Hippocampal formation (tissue), 2 donors: ENCODE data around the gene PBOV1.

Experiments used
- DNase-seq, 2 donors: peaks; one replicate each; lab custom pipeline; 2025; lab: John Stamatoyannopoulos, UW

PBOV1 gene

DNA sequence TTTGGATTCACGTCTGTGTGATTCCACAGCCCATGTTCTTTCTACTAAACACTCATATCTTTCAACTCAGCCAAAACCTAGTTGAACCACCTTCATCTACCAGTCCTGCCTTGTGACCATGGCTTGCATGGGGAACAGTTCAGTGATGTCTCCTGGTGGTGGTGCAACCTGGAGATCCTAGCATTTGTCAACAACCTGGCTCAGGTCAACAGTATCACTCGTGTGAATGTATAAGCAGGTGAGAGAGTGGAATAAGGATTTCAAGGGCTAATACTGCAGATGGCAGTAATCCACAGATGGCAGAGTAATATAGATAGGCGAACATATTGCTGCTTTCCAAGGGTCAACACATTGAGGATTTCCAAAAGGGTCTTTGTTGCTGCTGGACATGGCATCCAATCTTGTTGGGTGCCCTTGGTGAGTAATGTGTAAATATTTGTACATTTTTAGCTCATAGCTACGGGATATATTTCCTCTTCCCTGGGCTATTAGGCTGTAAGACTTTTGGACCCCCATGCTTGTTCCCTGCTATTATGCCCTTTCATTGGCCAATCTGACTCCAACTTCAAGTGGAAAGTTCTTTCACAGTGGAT lies 13.4 kb downstream of the PBOV1 start:
- no peak for DNase-seq

DNA sequence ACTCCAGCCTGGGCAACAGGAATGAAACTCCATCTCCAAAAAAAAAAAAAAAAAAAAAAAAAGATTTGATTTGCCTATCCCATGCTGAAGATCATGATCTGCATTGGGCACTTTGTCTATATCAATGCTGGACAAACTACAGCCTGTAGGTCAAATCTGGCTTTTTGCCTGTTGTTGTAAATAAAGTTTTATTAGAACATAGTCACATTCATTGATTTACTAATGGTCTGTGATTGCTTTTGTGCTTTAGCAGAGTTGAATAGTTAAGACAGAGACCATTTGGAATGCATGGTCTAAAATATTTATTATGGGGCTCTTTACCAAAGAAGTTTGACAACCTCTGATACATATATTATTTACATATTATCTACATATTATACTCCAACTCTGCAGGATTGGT lies 14.0 kb downstream of the PBOV1 start:
- no peak for DNase-seq

DNA sequence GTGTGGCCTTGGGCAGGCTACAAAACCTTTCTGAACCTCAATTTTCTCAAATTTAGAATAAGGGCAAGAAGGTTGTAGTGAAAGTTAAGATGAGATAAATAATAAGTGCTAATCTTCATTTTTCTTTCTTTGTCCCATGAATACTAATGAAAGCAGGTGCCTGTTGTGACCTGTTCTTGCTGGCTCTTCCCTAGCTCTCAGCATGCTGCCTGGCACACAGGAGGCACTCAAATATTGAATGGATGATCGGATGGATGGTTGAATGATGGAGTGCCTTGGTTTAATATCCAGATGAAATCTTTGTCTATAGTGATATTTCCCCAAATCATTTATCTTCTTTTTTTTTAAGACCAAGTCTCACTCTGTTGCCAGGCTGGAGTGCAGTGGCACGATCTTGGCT lies 15.0 kb downstream of the PBOV1 start:
- no peak for DNase-seq

DNA sequence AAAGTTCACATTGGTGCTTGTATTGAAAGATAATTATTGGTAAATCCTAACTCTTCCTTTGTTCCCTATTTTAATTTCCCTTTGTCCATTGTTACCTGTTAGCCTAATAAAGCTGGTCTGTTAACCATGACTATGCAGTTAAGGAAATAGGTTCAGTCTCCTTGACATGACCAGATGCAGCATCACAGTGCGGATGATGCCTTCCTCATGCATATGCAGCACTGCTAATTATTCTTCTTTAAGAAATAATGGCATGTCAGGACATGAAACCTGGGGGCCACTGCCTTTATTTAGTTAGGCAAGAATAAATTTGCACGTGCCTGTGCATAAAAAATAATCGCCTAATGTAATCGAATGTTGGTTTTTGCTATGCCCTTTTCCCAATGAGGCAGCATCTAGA lies 16.5 kb downstream of the PBOV1 start:
- no peak for DNase-seq

- no peak for DNase-seq
Observed at GRCh38 chr6:138198430-138199091, 19.7 kb downstream of the PBOV1 start.

DNA sequence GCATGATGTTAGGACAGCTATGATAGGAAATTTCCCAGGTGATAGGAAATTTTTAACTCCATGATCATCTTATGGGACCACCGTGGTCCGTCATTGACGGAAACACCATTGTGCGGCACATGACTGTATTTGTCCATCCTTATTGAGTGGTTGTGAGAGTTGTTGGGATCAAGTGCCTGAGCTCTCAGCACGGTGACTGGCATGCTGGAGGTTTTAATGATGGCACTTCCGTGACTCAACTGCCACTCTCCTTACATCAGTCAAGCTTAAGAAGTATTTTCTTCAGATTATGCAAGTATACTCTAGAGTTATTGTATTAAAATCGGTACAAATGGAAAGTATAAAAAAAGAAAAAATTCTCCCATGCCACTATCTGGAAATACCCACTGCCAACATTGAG lies 20.7 kb downstream of the PBOV1 start:
- no peak for DNase-seq

DNA sequence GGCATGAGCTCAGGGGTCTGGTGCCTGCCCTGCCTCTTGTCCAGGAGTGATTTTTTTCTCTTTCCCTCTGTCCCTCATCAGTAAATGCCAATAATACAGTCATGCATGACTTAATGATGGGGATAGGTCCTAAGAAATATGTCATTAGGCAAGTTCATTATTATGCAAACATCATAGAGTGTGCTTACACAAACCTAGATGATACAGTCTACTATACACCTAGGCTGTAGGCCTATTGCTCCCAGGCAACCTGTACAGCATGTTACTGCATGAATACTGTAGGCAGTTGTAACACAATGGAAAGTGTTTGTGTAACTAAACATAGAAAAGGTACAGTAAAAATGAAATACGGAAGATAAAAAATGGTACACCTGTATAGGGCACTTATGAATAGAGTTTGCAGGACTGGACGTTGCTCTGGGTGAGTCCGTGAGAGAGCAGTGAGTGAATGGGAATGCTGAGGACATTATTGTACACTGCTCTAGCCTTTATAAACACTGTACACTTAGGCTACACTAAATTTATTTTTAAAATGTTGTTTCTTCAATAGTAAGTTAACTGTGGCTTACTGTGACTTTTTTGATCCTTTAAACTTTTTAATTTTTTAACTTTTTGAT lies 22.1 kb downstream of the PBOV1 start:
- no peak for DNase-seq

DNA sequence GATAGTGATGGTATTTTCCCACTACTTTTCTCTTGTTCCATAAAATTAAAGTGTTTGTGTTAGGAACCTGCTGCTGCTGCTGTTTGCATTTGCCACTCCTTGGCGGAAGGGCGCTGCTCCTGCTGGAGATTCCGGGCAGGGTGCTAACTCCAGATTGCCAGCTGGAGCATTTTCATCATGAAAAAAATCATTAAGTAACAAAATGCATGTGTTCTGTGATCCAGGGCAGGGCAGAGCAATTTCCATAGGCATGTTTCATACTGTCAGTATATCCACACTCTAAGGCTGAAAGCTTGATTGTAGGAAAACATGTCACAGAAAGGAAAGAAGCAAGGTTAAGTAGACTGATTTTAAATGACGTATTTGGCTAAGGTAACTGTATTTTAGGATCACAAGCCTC lies 24.0 kb downstream of the PBOV1 start:
- DNase-seq = no peak

DNA sequence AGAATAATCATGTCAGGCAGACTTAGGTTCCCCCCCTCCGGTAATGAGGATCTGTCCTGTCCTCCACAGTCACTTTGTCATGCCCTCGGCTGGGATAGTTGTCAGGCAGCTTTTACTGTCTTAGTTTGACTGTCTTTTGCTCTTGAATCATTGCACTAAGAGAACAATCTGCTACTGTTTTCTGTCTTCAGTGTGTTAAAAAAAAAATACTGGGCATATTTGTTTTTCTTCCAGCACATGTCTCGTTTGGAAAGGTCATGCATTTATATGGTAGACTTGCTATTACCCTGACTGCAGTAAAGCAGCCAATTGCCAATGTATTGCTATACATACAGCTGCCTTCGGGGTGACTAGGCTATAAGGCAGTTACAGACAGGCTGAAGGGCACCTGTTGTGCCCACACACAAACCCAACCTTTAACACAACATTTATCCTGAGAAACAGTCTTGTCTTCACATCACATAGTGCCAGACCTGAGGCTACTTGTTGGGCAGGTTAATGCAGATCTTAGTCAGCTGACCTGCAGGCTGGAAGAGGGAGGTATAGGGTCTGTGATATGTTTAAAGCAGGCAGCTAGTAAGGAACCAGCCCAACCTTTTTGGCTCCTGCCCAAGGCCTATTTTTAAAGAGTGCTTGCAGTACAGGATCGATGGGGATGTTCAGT lies 29.9 kb downstream of the PBOV1 start:
- DNase-seq = peak in 1 of 2 donors; percentile 56

GRCh38 chr6:138187156-138187555 lies 31.1 kb downstream of the PBOV1 start:
- no peak for DNase-seq

DNA sequence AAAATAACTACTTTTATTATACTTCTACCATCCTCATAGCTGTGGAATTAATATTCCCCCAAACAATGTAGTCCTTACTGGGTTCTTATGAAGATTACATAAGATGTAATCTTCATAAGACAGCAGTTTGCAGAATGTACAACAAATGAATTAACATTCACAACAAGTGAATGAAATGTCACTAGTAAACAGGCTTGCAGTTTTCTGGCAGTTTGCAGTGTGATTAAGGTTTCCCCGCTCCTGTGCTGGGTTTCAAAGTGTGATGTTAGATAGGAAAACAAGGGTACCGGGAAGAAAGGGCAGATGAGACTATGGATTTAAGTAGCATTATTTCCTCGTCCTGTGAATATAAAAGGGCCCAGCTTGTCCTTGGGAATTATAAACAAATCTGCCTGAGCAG lies 34.1 kb downstream of the PBOV1 start:
- DNase-seq = no peak

GRCh38 chr6:138183790-138184134 lies 34.5 kb downstream of the PBOV1 start:
- no peak for DNase-seq

GRCh38 chr6:138182939-138183789 lies 35.1 kb downstream of the PBOV1 start:
- DNase-seq = peak; percentile 85 to 86

DNA sequence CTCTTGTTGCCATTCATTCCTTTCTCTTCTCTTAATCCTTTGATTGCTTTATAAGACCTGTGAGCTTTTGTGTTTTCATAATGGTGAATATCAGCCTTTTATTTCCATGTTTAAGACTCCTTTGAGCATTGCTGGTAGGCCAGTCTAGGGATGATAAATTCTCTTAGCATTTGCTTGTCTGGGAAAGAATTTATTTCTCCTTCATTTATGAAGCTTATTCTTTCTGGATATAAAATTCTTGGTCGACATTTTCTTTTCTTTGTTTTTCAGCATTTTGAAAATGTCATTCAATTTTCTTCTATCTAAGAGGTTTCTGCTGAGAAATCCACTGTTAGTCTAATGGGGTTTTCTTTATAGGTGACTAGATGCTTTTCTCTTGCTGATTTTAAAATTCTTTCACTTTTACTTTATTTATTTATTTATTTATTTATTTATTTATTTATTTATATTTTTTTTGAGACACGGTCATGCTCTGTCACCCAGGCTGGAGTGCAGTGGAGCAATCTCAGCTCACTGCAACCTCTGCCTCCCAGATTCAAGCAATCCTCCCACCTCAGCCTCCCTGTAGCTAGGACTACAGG lies 41.5 kb downstream of the PBOV1 start:
- DNase-seq = no peak

- no peak for DNase-seq
Observed at GRCh38 chr6:138175596-138175995, 42.7 kb downstream of the PBOV1 start.
